ENCODE results near the gene RGL3. TPM values are rescaled to one million over a fixed set of nuclear protein-coding genes. Genes with fewer than 3 reads are reported as not detected.

The RGL3 gene
- total and polyA plus RNA-seq, 10 donors = 5.1 to 57.7 (median 23.0) TPM

- DNase-seq = no peak
- Histone ChIP-seq H3K27me3 (replicated peaks in 1 of 7) (no peaks in the 10 kb centered on the region), H3K4me1 (peaks cover 0 to 36% (median 6%) of the 10 kb centered on the region in 6 donors), H3K9me3 (no peaks in the 10 kb centered on the region), H3K36me3 (peaks cover 0 to 83% (median 19%) of the 10 kb centered on the region in 6 donors), H3K27ac (peak overlapping the region in 1 of 8 donors; percentile 46), H3K4me3 (peak overlapping the region in 1 of 8 donors; percentile 4)
- intact Hi-C loops (cut with DNase I; ENCODE audit: low total_unique reads) = no loop called here
- TF ChIP-seq POLR2A (IDR thresholded peaks at IDR 0.05) (no peak), CTCF (IDR thresholded peaks at IDR 0.05 in 8 of 11, conservative IDR thresholded peaks at IDR 0.05 in 3 of 11) (no peak), POLR2AphosphoS5 (IDR thresholded peaks at IDR 0.05) (peak in 1 of 3 donors; percentile 44)
- 66 to 87% (median 82%) methylated on average over 35 to 43 of the region's 43 CpGs for WGBS, 5 donors
Measured at GRCh38 chr19:11361037-11361770, 57.9 kb downstream of the RGL3 start.

GRCh38 chr19:11359421-11359820, 59.7 kb downstream of the RGL3 start:
- intact Hi-C loops (cut with DNase I; ENCODE audit: low total_unique reads) = no loop called here
- H3K36me3 ChIP-seq = peaks cover 0 to 66% (median 13%) of the 10 kb centered on the region in 6 donors
- 90 to 96% (median 93%) methylated on average over 10 to 11 of the region's 11 CpGs for WGBS, 5 donors
- H3K4me3 ChIP-seq = no peak overlapping the region
- H3K27ac ChIP-seq = no peak overlapping the region
- no peaks in the 10 kb centered on the region for H3K9me3 ChIP-seq
- H3K4me1 ChIP-seq = peaks cover 0 to 54% (median 19%) of the 10 kb centered on the region in 6 donors
- TF ChIP-seq POLR2A (IDR thresholded peaks at IDR 0.05) = no peak
- peak in 1 of 3 donors; percentile 31 for TF ChIP-seq POLR2AphosphoS5 (IDR thresholded peaks at IDR 0.05)
- peaks cover 0 to 9% (median 0%) of the 10 kb centered on the region in 7 donors for H3K27me3 ChIP-seq (replicated peaks in 1 of 7)
- DNase-seq = no peak

- DNase-seq = no peak
- Histone ChIP-seq H3K27ac (no peak overlapping the region), H3K4me1 (peaks cover 0 to 48% (median 17%) of the 10 kb centered on the region in 6 donors), H3K4me3 (no peak overlapping the region), H3K36me3 (peaks cover 0 to 47% (median 3%) of the 10 kb centered on the region in 6 donors), H3K27me3 (replicated peaks in 1 of 7) (peaks cover 0 to 9% (median 0%) of the 10 kb centered on the region in 7 donors), H3K9me3 (no peaks in the 10 kb centered on the region)
- WGBS, 5 donors = 74 to 84% (median 83%) methylated on average over 10 to 11 of the region's 11 CpGs
- intact Hi-C loops (cut with DNase I; ENCODE audit: low total_unique reads) = no loop called here
- TF ChIP-seq POLR2AphosphoS5 (IDR thresholded peaks at IDR 0.05) (peak in 1 of 3 donors; percentile 24), POLR2A (IDR thresholded peaks at IDR 0.05) (no peak)
Measured at GRCh38 chr19:11356676-11357550, 62.2 kb downstream of the RGL3 start.

- H3K36me3 ChIP-seq = peaks cover 0 to 38% (median 0%) of the 10 kb centered on the region in 6 donors
- H3K9me3 ChIP-seq = no peaks in the 10 kb centered on the region
- WGBS, 5 donors = 81 to 89% (median 86%) methylated on average over 6 of the region's 6 CpGs
- TF ChIP-seq POLR2A (IDR thresholded peaks at IDR 0.05) = no peak
- no peak for TF ChIP-seq POLR2AphosphoS5 (IDR thresholded peaks at IDR 0.05)
- TF ChIP-seq CTCF (IDR thresholded peaks at IDR 0.05 in 8 of 11, conservative IDR thresholded peaks at IDR 0.05 in 3 of 11) = no peak
- peaks cover 0 to 9% (median 0%) of the 10 kb centered on the region in 7 donors for H3K27me3 ChIP-seq (replicated peaks in 1 of 7)
- H3K4me3 ChIP-seq = peak overlapping the region; percentile 34 to 76 (median 51)
- peak overlapping the region in 3 of 8 donors; percentile 79 to 92 (median 84) for H3K27ac ChIP-seq
- no peak for DNase-seq
- intact Hi-C loops (cut with DNase I; ENCODE audit: low total_unique reads) = no loop called here
- H3K4me1 ChIP-seq = peaks cover 0 to 39% (median 14%) of the 10 kb centered on the region in 6 donors
Measured at GRCh38 chr19:11356074-11356397, 63.1 kb downstream of the RGL3 start.
